ENCODE measurements around the gene PHACTR4.
"Not testable (repeated sequence)": the region's sequence is repeated elsewhere in the genome, so short reads cannot be mapped to it uniquely, and the experiment has no call there.

Gene PHACTR4

DNA sequence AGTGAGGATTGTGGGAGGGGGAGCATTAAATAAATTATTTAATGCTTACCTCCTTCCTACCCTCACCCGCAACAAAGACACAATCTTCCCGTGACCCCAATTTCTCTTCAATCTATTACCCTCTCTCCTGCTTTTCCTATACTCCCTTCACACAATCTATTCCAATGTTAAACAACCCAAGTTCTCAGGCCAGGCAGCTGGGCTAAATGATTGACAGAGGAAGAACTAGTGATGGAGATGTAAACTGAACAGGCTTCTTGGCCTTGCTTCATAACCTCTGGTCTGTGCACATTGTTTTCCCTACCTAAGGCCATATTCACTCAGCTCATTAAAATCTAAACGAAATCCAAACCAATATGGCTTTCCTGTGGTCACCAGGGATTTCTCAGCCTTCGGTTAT, 132.4 kb downstream of the PHACTR4 start:
- no peak for DNase-seq (ENCODE audit: low spot score)

DNA sequence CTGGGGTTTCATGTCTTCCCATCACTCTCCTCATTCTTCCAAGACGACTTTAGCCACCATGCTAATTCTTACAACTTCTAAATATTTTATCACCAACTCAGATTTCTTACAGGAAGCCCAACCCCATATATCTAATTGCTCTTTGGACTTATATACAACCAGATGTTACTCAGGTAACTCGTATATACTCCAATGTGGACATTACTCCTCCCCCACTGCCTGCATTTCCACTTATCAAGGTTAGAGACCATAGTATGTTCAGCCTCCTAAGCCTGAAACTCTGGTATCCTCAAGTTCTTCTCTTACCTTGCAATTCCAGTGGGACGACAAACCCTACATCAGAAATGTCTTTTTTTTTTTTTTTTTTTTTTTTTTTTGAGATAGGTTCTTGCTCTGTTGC, 133.6 kb downstream of the PHACTR4 start:
- no peak for DNase-seq (ENCODE audit: low spot score)

DNA sequence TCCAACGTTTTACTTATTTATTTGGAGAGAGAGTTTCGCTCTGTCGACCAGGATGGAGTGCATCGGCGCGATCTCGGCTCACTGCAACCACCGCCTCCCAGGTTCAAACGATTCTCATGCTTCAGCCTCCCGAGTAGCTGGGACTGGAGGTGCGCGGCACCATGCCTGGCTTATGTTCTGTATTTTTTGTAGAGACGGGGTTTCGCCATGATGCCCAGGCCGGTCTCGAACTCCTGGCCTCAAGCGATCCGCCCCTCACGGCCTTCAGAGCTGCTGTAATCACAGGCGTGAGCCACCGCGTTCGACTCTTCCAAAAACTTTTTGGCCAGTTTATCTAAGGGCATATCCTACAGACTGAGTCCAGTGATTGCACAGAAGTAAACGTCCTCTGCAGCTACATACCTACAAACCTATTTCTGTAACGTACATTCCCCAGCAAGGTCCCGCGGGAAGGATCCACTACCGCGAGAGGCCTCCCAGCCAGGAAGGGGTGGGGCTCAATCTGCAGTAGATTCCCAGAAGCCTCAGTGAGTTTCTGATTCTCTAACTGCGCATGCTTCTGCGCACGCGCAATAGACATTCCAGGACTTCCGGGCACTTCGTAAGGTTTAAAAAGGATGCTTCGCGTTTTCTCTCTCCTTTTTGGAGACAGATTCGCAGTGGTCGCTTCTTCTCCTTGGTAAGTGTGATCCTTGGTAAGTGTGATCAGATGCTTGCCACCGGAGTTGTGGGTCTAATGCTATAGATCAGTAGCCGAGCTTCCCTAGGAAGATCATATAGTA, 136.1 kb downstream of the PHACTR4 start, which contains the start of gene RCC1:
TSS of gene RCC1 (plus strand) at position 638 of the 782 bp plus-strand sequence. CDS start 23,824 bp downstream, outside the sequence.
- DNase-seq (ENCODE audit: low spot score) = peak; percentile 100

DNA sequence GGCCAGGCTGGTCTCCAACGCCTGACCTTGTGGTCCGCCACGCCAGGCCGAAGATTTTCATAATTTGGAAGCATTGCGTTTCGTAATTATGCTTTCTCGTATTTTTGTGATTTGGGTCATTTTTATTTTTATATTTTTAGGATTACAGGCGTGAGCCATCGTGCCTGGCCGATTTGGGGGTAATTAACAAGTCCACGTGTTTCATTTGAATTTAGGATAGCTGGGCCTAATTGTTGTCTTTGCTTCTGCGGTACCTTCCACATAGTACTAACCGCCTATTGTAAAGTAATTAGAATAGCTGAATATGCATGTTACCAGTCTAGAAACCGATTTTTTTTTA, 137.3 kb downstream of the PHACTR4 start:
- DNase-seq (ENCODE audit: low spot score) = peak; percentile 14

DNA sequence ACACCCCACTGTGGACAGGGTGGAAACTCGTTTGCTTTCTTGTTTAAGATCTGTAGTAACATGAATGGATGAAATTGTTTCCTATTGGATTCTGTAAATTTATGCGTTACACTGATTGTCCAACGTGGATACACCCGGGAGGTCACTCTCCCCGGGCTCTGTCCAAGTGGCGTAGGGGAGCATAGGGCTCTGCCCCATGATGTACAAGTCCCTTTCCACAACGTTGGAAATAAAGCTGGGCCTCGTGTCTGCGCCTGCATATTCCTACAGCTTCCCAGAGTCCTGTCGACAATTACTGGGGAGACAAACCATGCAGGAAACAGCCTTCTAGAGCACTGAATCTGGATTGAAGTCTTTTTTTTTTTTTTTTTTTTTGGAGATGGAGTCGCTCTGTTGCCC, 137.7 kb downstream of the PHACTR4 start:
- peak; percentile 20 for DNase-seq (ENCODE audit: low spot score)

DNA sequence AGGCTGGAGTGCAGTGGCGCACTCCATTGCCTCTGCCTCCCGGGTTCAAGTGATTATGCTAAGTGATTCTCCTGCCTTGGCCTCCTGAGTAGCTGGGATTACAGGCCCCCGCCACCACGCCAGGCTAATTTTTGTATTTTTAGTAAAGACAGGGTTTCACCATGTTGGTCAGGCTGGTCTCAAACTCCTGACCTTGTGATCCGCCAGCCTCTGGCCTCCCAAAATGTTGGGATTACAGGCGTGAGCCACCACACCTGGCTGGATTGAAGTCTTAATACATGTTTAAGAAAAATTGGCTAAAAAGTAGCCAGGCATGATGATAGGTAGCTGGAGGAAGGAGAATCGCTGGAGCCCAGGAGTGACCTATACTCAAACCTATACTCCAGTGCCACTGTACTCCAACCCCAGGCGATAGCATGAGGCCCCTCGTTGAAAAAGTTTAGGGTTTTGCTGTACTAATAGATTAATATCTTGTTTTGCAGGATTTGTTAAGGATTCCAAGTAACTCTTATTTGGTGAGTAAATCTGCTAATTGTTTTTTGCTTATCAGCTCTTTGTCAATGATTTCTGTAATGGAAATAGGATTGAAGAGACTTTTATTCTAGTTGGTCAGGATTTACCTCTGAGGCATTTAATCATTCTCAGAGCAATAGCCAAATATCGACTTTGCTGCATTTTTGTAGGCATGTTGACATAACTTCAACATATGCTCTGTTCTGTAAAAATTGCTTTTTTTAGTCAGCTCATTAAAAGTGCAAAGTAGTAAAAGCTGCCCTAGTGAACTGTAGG, 138.3 kb downstream of the PHACTR4 start:
- no peak for DNase-seq (ENCODE audit: low spot score)

DNA sequence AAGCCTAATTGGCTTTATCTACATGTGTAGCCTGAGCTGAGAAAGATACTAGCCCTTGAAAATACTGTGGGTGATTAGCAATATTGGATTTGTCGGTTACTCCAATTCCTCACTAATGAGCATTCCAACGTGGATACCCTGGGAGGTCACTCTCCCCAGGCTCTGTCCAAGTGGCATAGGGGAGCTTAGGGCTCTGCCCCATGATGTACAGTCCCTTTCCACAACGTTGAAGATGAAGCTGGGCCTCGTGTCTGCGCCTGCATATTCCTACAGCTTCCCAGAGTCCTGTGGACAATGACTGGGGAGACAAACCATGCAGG, 138.9 kb downstream of the PHACTR4 start:
- no peak for DNase-seq (ENCODE audit: low spot score)

DNA sequence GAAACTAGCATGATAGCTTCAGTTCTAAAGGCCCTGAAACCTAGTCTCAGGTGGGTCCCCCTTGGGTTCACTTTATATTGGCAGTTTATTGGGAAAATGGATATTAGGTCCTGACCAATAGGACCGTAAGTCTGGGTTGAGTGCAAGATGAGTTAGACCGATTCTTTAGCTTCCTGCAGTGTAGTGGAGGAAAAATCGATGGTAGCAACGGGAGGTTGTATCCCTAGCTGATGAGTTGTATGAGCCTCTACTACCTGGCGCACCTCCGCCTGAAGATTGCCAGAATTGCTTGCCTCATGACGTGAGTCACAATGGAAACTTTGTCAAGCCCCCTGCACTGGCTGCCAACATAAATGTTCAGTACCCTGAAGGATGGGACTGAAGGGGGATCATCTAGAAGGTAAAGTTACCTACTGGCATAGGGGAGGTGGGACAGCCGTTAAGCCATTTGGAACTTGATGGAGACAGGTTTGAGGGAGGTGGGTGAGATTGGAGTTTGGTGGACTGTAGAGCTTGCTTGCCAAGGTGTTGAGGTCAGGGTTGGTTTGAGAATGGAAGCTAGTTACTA, 140.2 kb downstream of the PHACTR4 start:
- peak; percentile 11 for DNase-seq (ENCODE audit: low spot score)

DNA sequence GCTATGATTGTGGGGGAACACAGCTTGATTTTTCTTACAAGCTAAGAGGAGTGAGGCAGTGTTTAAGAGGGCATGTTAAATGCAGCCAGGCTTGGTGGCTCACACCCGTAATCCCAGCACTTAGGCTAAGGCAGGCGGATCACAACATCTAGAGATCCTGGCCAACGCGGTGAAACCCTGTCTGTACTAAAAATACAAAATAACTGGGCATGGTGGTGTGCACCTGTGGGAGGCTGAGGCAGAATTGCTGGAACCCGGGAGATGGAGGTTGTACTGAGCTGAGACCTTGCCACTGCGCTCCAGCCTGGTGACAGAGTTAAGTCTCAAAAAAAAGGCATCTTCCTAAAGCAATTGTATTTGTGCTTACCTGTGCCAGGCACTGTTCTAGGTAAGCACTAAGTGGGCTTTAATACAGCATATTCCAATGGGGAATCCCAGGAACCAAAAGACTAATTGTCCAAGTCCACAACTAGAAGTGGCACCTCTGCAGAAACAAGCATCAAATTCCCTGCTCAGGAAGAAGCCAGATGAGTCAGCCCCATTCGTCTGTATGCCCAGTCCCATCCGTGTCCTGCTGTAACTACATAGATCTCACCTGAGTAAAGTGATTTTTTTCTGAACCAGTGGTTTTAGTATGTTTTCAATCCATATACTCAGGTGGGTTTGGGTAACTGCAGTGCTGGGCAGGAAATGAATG, 140.9 kb downstream of the PHACTR4 start:
- DNase-seq (ENCODE audit: low spot score) = peak; percentile 48

DNA sequence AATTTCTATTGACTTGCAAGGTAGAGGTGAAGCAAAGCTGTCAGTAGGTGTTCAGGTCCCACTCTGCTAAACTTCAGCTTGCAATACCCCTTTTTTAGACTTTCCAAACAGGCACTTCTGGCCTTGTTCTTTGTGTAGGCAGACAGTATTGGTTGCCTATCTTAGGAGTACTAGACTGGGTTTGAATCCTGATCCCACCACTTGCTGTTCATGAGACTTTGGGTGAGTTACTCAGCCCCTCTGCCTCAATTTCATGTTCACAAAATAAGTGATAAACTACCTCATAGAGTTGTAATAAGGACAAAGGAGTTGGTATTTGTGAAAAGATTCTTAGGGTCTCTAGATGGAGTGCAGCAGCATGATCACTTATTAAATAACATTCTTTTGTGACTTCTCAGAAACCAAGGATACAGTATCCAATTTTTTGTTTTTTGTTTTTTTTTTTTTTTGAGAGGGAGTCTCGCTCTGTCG, 141.5 kb downstream of the PHACTR4 start:
- peak; percentile 35 for DNase-seq (ENCODE audit: low spot score)

DNA sequence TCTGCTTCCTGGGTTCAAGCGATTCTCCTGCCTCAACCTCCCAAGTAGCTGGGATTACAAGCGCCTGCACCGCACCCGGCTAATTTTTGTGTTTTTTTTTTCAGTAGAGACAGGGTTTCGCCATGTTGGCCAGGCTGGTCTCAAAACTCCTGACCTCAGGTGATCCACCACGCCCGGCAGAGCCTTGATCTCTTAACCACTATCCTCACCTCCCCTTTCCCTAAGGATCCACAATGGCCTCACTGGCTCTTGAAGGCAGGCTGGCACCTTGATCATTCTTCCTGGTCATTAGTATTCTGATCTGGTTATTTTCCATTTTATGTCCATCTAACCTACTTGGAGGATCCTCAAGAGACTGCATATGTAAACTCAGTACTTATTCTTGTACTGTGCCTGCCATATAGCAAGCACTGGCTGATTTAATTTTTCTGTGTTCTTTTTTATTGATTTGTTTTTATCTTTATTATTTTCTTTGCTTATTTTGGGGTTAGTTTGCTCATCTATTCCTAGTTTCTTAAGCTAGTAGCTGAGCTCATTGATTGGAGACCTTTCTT, 142.6 kb downstream of the PHACTR4 start:
- no peak for DNase-seq (ENCODE audit: low spot score)

DNA sequence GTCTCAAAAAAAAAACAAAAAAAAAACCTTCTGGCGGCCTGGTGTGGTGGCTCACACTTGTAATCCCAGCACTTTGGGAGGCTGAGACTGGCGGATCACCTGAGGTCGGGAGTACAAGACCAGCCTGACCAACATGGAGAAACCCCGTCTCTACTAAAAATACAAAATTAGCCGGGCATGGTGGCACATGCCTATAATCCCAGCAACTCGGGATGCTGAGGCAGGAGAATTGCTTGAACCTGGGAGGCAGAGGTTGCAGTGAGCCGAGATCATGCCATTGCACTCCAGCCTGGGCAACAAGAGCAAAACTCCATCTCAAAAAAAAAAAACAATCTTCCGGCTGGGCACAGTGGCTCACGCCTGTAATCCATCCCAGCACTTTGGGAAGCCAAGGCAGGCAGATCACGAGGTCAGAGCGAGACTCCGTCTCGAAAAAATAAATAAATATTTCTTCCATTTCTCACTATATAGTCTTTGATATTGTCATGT, 144.9 kb downstream of the PHACTR4 start:
- not testable (repeated sequence) for DNase-seq (ENCODE audit: low spot score)

DNA sequence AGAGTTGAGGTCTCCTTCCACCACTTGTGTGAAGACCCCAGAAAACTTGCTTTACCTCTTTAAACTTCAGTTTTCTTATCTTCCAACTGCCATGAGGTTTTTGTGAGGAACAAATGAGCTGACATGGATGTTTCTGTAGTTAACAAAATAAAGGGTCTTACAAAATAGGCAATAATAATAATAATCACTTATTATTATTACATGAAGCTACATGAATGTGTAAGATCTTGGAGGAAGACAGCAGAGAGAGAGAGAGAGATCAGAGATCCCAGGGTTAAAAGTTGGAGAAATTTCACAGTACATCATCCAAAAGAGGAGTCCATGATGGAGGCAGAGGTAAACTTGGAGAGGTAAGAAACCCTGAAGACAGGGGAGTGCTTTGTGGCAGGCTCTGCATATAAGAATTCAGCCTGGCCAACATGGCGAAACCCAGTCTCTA, 147.0 kb downstream of the PHACTR4 start:
- DNase-seq (ENCODE audit: low spot score) = no peak

DNA sequence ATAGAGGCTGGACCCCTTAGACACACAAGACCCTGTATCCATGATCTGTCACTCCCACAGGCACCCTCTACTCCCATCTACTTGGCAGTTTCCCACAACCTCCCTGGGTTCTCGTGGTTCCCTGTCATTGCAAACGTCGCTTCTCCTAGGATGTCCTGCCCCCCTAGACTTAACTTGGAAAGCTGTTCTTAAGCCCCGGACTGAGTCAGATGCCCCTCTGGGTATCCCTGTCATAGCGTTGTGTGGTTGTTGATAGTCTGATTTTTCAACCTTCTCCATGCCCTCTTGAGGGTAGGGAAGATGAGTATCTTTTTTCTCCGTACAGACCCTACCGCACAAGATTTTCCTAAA, 148.1 kb downstream of the PHACTR4 start:
- DNase-seq (ENCODE audit: low spot score) = no peak

DNA sequence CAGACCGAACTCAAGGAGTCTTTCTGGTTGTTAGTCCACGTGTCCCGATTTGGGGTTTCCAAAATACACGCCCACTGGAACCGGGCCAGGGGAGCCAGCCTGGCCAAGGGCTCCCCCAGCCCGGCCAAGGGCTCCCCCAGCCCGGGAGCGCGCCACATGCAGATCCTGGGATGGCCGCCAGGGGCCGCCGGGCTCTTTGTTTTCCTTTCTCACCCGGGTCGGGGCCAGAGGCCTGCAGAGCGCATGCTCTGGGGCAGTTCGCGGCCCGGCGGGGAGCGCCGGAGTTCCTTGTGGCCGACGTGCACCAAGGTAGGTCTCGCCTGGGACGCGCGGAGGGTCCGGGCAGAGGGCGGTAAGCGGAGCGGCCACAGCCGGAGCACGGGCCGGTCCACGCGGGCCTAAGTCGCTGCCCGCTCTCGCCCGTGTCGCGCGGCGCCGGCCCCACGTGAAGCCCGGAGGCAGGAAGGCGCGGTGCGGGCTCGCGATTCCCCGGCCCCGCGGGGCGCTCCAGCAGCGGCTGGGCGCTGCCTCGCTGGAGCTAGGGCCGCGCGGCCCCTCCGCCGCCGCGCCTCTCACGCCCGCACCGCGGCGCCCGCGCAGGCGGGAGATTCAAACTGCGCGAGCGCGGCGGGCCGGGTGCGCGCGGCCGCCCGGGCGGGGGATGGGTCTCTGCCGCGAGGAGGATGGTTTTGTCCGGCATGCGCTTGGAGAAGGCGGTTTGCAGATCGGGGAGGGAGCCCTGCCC, 148.6 kb downstream of the PHACTR4 start:
- DNase-seq (ENCODE audit: low spot score) = peak; percentile 74

DNA sequence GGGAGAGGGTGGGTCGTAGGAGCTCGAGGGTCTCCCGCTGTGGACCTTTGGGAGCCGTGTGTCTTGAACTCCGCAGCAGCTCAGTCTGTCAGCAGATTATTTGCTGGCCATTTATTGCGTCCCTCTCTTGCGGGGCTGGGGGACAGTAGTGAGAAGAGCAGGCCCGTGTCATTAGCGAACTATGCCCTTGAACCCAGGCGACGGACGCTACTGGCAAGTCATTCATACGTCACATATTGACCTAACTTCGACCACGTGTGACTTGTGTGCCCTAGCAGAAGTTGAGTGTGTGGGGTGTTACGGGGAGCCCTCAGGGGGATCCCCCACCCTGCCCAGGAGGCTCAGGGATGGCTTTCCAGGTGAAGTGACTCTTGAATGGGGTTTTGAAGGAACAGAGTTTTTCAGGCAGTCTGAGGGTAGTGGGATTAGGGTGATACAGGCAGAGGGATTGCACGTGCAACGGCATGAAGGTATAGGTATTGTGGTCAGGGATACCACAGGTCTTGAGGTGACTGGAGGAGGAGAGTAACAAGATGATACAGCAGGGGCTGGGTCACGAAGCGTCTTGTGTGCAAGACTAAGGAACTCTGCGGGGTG, 149.3 kb downstream of the PHACTR4 start:
- DNase-seq (ENCODE audit: low spot score) = peak; percentile 16

DNA sequence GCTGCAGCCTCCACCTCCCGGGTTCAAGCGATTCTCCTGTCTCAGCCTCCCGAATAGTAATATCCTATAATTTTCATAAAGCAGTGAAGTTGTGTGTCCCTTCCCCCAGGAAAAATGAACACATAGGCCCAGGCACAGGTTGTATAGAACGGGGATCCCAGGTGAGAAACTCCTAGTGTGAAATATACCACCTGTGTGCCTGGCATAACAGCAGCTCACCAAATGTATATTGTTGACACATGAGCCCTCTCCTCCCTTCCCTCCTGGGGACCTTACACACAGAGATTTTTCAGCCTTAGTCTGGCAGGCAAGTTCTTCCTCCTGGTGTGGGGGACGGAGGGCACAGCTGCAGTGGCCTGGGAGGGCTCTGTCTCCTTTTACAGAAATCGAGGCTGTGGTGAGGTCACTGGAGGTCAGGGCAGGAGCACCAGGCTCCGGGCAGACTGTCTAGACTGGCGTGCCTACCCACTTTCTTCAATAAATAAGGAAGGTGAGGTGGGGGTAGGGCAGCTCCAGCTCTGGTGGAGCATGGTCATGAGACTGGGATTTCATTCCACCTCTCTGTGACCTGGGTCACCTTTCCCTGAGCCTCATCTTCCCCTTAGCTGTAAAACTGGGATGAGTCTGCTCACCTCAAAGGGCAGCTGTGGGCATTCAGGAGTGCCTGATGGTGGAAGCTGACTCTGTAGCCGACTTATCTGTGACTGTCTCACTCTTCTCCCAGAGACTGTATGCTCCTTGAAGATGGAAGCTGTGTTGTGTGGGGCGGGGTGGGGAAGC, 150.6 kb downstream of the PHACTR4 start:
- no peak for DNase-seq (ENCODE audit: low spot score)

DNA sequence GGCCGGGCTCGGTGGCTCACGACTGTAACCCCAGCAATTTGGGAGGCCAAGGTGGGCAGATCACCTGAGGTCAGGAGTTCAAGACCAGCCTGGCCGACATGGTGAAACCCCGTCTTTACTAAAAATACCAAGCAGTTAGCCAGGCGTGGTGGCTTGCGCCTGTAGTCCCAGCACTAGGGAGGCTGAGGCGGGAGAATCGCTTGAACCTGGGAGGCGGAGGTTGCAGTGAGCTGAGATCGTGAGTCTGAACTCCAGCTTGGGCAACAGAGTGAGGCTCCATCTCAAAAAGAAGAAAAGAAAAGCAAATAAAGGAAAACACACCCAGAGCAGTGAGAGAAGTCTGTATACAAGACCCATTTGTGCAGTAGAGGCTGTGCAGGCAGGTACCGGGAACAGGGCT, 151.3 kb downstream of the PHACTR4 start:
- not testable (repeated sequence) for DNase-seq (ENCODE audit: low spot score)

DNA sequence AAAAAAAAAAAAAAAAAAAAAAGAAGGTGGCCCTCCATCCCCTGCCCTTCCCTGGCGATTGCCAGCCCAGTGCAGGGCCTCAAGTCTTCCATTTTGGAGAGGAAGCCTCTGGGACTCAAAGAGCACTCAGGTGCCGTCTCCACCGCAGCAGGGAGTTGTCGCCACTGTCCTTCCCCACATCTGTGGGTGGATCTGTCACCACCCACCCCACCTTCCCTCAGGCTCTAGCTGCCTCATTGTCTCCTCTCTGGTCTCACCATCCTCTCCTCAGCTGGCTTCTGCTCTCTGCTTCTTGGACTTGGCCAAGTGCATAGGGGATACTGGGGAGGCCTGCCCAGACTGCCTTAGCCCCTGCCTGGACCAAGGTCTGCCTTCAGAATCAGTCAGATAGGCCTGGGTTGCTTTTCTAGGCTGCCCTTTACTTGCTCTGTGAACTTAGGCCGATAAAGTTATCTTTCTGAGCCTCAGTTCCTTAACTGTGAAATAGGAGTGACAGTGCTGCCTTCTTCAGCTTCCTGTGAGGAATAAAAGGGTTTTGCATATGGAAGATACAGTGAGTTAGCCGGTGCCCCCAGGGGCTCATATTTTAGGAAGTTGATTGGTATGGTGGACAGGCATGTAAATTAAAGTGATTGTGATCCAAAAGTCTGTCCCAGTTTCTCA, 152.1 kb downstream of the PHACTR4 start:
- no peak for DNase-seq (ENCODE audit: low spot score)
